ENCODE data around the gene CACNA2D3.
"Not testable (repeated sequence)": the region's sequence is repeated elsewhere in the genome, so short reads cannot be mapped to it uniquely, and the experiment has no call there.

Gene CACNA2D3

GRCh38 chr3:54969652-54970051 is 847.3 kb downstream of the CACNA2D3 start:
- no peaks in the 10 kb centered on the region for H3K4me1 Mint-ChIP-seq (ENCODE audit: low read depth)
- peaks cover 3% of the 10 kb centered on the region for H3K27me3 Mint-ChIP-seq
- H3K36me3 Mint-ChIP-seq, result no peaks in the 10 kb centered on the region
- no peak overlapping the region for H3K4me3 Mint-ChIP-seq
- peaks cover 4% of the 10 kb centered on the region for H3K9me3 Mint-ChIP-seq (ENCODE audit: low read depth)
- no peak overlapping the region for H3K27ac Mint-ChIP-seq

- Mint-ChIP-seq H3K27me3 (peaks cover 3% of the 10 kb centered on the region), H3K4me3 (no peak overlapping the region), H3K36me3 (no peaks in the 10 kb centered on the region), H3K27ac (no peak overlapping the region), H3K4me1 (ENCODE audit: low read depth) (no peaks in the 10 kb centered on the region), H3K9me3 (ENCODE audit: low read depth) (peaks cover 4% of the 10 kb centered on the region)
These were observed 848.5 kb downstream of the CACNA2D3 start for GRCh38 chr3:54970895-54971294.

- Mint-ChIP-seq H3K4me3 (no peak overlapping the region), H3K9me3 (ENCODE audit: low read depth) (peaks cover 4% of the 10 kb centered on the region), H3K27ac (no peak overlapping the region), H3K36me3 (no peaks in the 10 kb centered on the region), H3K4me1 (ENCODE audit: low read depth) (no peaks in the 10 kb centered on the region), H3K27me3 (no peaks in the 10 kb centered on the region)
These were observed 855.1 kb downstream of the CACNA2D3 start for GRCh38 chr3:54977439-54977838.

- H3K27me3 Mint-ChIP-seq; H3K27ac Mint-ChIP-seq; H3K4me3 Mint-ChIP-seq; H3K36me3 Mint-ChIP-seq; H3K9me3 Mint-ChIP-seq (ENCODE audit: low read depth); H3K4me1 Mint-ChIP-seq (ENCODE audit: low read depth): not testable (repeated sequence)
These were observed 855.6 kb downstream of the CACNA2D3 start for GRCh38 chr3:54977946-54978345.

GRCh38 chr3:54982807-54983206 is 860.5 kb downstream of the CACNA2D3 start:
- Mint-ChIP-seq H3K4me1 (ENCODE audit: low read depth) (no peaks in the 10 kb centered on the region), H3K9me3 (ENCODE audit: low read depth) (peaks cover 4% of the 10 kb centered on the region), H3K4me3 (no peak overlapping the region), H3K36me3 (no peaks in the 10 kb centered on the region), H3K27ac (no peak overlapping the region), H3K27me3 (no peaks in the 10 kb centered on the region)

- Mint-ChIP-seq H3K4me1 (ENCODE audit: low read depth) (no peaks in the 10 kb centered on the region), H3K27ac (no peak overlapping the region), H3K36me3 (no peaks in the 10 kb centered on the region), H3K4me3 (no peak overlapping the region), H3K27me3 (no peaks in the 10 kb centered on the region), H3K9me3 (ENCODE audit: low read depth) (peaks cover 4% of the 10 kb centered on the region)
These were observed 861.1 kb downstream of the CACNA2D3 start for GRCh38 chr3:54983266-54984099.

- H3K36me3 Mint-ChIP-seq, result no peaks in the 10 kb centered on the region
- H3K9me3 Mint-ChIP-seq (ENCODE audit: low read depth), result no peaks in the 10 kb centered on the region
- no peaks in the 10 kb centered on the region for H3K27me3 Mint-ChIP-seq
- no peak overlapping the region for H3K27ac Mint-ChIP-seq
- H3K4me3 Mint-ChIP-seq, result no peak overlapping the region
- H3K4me1 Mint-ChIP-seq (ENCODE audit: low read depth), result no peaks in the 10 kb centered on the region
These were observed 863.5 kb downstream of the CACNA2D3 start for GRCh38 chr3:54985856-54986255.

GRCh38 chr3:54986294-54986693 is 863.9 kb downstream of the CACNA2D3 start:
- H3K36me3 Mint-ChIP-seq, result no peaks in the 10 kb centered on the region
- H3K27ac Mint-ChIP-seq, result no peak overlapping the region
- H3K4me1 Mint-ChIP-seq (ENCODE audit: low read depth), result no peaks in the 10 kb centered on the region
- H3K4me3 Mint-ChIP-seq, result no peak overlapping the region
- no peaks in the 10 kb centered on the region for H3K27me3 Mint-ChIP-seq
- H3K9me3 Mint-ChIP-seq (ENCODE audit: low read depth), result no peaks in the 10 kb centered on the region

- no peaks in the 10 kb centered on the region for H3K4me1 Mint-ChIP-seq (ENCODE audit: low read depth)
- no peaks in the 10 kb centered on the region for H3K9me3 Mint-ChIP-seq (ENCODE audit: low read depth)
- no peaks in the 10 kb centered on the region for H3K27me3 Mint-ChIP-seq
- no peak overlapping the region for H3K4me3 Mint-ChIP-seq
- no peak overlapping the region for H3K27ac Mint-ChIP-seq
- no peaks in the 10 kb centered on the region for H3K36me3 Mint-ChIP-seq
These were observed 865.4 kb downstream of the CACNA2D3 start for GRCh38 chr3:54987719-54988118.

GRCh38 chr3:54988302-54988837 is 866.0 kb downstream of the CACNA2D3 start:
- Mint-ChIP-seq H3K4me1 (ENCODE audit: low read depth) (no peaks in the 10 kb centered on the region), H3K36me3 (no peaks in the 10 kb centered on the region), H3K9me3 (ENCODE audit: low read depth) (no peaks in the 10 kb centered on the region), H3K4me3 (no peak overlapping the region), H3K27me3 (no peaks in the 10 kb centered on the region), H3K27ac (no peak overlapping the region)

GRCh38 chr3:54988838-54989630 is 866.7 kb downstream of the CACNA2D3 start:
- Mint-ChIP-seq H3K36me3 (no peaks in the 10 kb centered on the region), H3K4me3 (no peak overlapping the region), H3K27me3 (no peaks in the 10 kb centered on the region), H3K4me1 (ENCODE audit: low read depth) (no peaks in the 10 kb centered on the region), H3K9me3 (ENCODE audit: low read depth) (no peaks in the 10 kb centered on the region), H3K27ac (no peak overlapping the region)

- Mint-ChIP-seq H3K4me3 (no peak overlapping the region), H3K4me1 (ENCODE audit: low read depth) (no peaks in the 10 kb centered on the region), H3K27ac (no peak overlapping the region), H3K9me3 (ENCODE audit: low read depth) (no peaks in the 10 kb centered on the region), H3K27me3 (no peaks in the 10 kb centered on the region), H3K36me3 (no peaks in the 10 kb centered on the region)
These were observed 871.8 kb downstream of the CACNA2D3 start for GRCh38 chr3:54994111-54994513.

- no peak overlapping the region for H3K27ac Mint-ChIP-seq
- H3K9me3 Mint-ChIP-seq (ENCODE audit: low read depth), result peaks cover 6% of the 10 kb centered on the region
- no peaks in the 10 kb centered on the region for H3K27me3 Mint-ChIP-seq
- H3K4me1 Mint-ChIP-seq (ENCODE audit: low read depth), result no peaks in the 10 kb centered on the region
- no peaks in the 10 kb centered on the region for H3K36me3 Mint-ChIP-seq
- H3K4me3 Mint-ChIP-seq, result no peak overlapping the region
These were observed 876.8 kb downstream of the CACNA2D3 start for GRCh38 chr3:54999159-54999558.

- H3K9me3 Mint-ChIP-seq (ENCODE audit: low read depth), result peaks cover 6% of the 10 kb centered on the region
- H3K27me3 Mint-ChIP-seq, result no peaks in the 10 kb centered on the region
- no peaks in the 10 kb centered on the region for H3K4me1 Mint-ChIP-seq (ENCODE audit: low read depth)
- no peak overlapping the region for H3K27ac Mint-ChIP-seq
- H3K4me3 Mint-ChIP-seq, result no peak overlapping the region
- H3K36me3 Mint-ChIP-seq, result no peaks in the 10 kb centered on the region
These were observed 877.5 kb downstream of the CACNA2D3 start for GRCh38 chr3:54999811-55000210.

- no peaks in the 10 kb centered on the region for H3K36me3 Mint-ChIP-seq
- no peaks in the 10 kb centered on the region for H3K4me1 Mint-ChIP-seq (ENCODE audit: low read depth)
- no peak overlapping the region for H3K4me3 Mint-ChIP-seq
- H3K27ac Mint-ChIP-seq, result no peak overlapping the region
- H3K9me3 Mint-ChIP-seq (ENCODE audit: low read depth), result peaks cover 6% of the 10 kb centered on the region
- no peaks in the 10 kb centered on the region for H3K27me3 Mint-ChIP-seq
These were observed 878.2 kb downstream of the CACNA2D3 start for GRCh38 chr3:55000546-55000945.
